ENCODE measurements around the gene DDX46. TPM values are rescaled to one million over a fixed set of nuclear protein-coding genes. Genes with fewer than 3 reads are reported as not detected.

DDX46 gene
- total RNA-seq, 4 donors from 2014 or later = 29.1 to 41.3 (median 36.8) TPM

DNA sequence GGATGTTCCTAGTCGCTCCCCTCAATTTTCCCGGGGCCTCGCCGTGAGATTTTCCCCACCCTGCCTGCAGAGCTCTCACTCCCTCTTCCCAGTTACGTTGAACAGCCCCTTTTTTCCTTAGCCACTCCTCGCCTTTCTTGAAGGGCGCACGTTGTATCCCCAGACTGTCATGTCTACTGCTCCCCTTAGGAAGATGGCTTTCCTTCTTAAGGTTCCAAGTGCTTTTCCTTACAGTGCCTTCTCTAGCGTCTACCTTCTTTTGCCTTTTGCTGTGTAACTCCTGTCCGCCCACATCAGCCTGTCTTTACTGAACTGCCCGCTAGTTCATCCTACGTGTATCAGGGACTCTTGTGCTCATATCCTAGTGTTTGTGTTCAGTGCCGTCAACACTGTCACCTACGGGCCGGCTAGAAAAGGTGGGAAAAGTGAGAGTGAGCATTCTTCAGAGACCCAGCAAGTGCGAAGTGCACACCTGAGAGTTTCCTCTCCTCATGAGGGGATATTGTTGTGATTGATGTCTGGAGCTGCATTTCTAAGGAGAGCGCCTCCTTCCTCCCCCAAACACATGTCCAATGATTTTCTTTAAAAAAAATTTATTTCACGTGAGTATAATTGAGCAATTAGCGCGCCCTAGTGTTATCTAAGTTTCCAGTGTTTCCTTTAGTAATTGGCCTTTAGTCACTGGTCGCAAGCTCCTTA is 19.5 kb upstream of the DDX46 start:
- in situ Hi-C loops (cut with MboI; ENCODE audit: low sequenced_read_pairs in 4 of 4) = no loop called here
- intact Hi-C loops (cut with DNase I; ENCODE audit: low total_unique reads) = loop anchor here (1.0 to 5.0 kb wide), 2 partner anchors 19 to 212 kb away; partner anchors contain the start of genes DDX46 and JADE2
- Histone ChIP-seq H3K27me3 (no peaks in the 10 kb centered on the region), H3K27ac (peak overlapping the region; percentile 87 to 99 (median 96)), H3K36me3 (peaks cover 0 to 16% of the 10 kb centered on the region in 2 donors), H3K9me3 (no peaks in the 10 kb centered on the region), H3K4me1 (peaks cover 8 to 14% of the 10 kb centered on the region in 2 donors), H3K4me3 (peak overlapping the region; percentile 94 to 100 (median 97))
- DNase-seq (no peak), ATAC-seq (peak; percentile 20 to 37)
- TF ChIP-seq CTCF (IDR thresholded peaks at IDR 0.05 in 4 of 5, conservative IDR thresholded peaks at IDR 0.05 in 1 of 5) = no peak
- no peak for TF ChIP-seq POLR2A (IDR thresholded peaks at IDR 0.05)

- intact Hi-C loops (cut with DNase I; ENCODE audit: low total_unique reads) = loop anchor here (10.0 kb wide), 1 partner anchor 366 kb away; the partner anchor contains the start of gene UBE2B
- H3K4me1 ChIP-seq = peaks cover 8 to 14% of the 10 kb centered on the region in 2 donors
These were observed 17.5 kb upstream of the DDX46 start for GRCh38 chr5:134741052-134741451.

GRCh38 chr5:134742134-134742533 is 16.4 kb upstream of the DDX46 start:
- TF ChIP-seq POLR2A (IDR thresholded peaks at IDR 0.05) = no peak
- no peak for TF ChIP-seq CTCF (IDR thresholded peaks at IDR 0.05 in 4 of 5, conservative IDR thresholded peaks at IDR 0.05 in 1 of 5)
- intact Hi-C loops (cut with DNase I; ENCODE audit: low total_unique reads) = loop anchor here (10.0 kb wide), 1 partner anchor 367 kb away; the partner anchor contains the start of gene UBE2B
- no peak overlapping the region for H3K27ac ChIP-seq
- H3K27me3 ChIP-seq = no peaks in the 10 kb centered on the region
- no peak overlapping the region for H3K4me3 ChIP-seq
- peaks cover 0 to 16% of the 10 kb centered on the region in 2 donors for H3K36me3 ChIP-seq
- DNase-seq = no peak
- in situ Hi-C loops (cut with MboI; ENCODE audit: low sequenced_read_pairs in 4 of 4) = no loop called here
- no peaks in the 10 kb centered on the region for H3K9me3 ChIP-seq
- peaks cover 8 to 14% of the 10 kb centered on the region in 2 donors for H3K4me1 ChIP-seq
- ATAC-seq = no peak

More at GRCh38 chr5:134741052-134741451, 17.5 kb upstream of the DDX46 start:
- Histone ChIP-seq H3K9me3 (no peaks in the 10 kb centered on the region), H3K36me3 (peaks cover 0 to 16% of the 10 kb centered on the region in 2 donors), H3K27me3 (no peaks in the 10 kb centered on the region), H3K27ac (no peak overlapping the region), H3K4me3 (no peak overlapping the region)
- TF ChIP-seq CTCF (IDR thresholded peaks at IDR 0.05 in 4 of 5, conservative IDR thresholded peaks at IDR 0.05 in 1 of 5) (no peak), POLR2A (IDR thresholded peaks at IDR 0.05) (no peak)
- no peak for ATAC-seq
- in situ Hi-C loops (cut with MboI; ENCODE audit: low sequenced_read_pairs in 4 of 4) = no loop called here
- DNase-seq = no peak

- Histone ChIP-seq H3K36me3 (peaks cover 3 to 14% of the 10 kb centered on the region in 2 donors), H3K27me3 (no peaks in the 10 kb centered on the region), H3K4me3 (no peak overlapping the region), H3K27ac (no peak overlapping the region), H3K4me1 (no peaks in the 10 kb centered on the region), H3K9me3 (no peaks in the 10 kb centered on the region)
- in situ Hi-C loops (cut with MboI; ENCODE audit: low sequenced_read_pairs in 4 of 4) = no loop called here
- no peak for TF ChIP-seq POLR2A (IDR thresholded peaks at IDR 0.05)
- TF ChIP-seq CTCF (IDR thresholded peaks at IDR 0.05 in 4 of 5, conservative IDR thresholded peaks at IDR 0.05 in 1 of 5) = no peak
- DNase-seq (no peak), ATAC-seq (no peak)
- intact Hi-C loops (cut with DNase I; ENCODE audit: low total_unique reads) = loop anchor here (10.0 kb wide), 1 partner anchor 375 kb away; the partner anchor contains the start of gene UBE2B
These were observed 9.2 kb upstream of the DDX46 start for GRCh38 chr5:134749415-134749814.
